GM20000 (cell line): ENCODE data around the gene TAF8.

ENCODE experiments used
- DNase-seq: peaks from one replicate; pipeline ENCODE4 v3.0.0; 2012; ENCODE audit warnings: low spot score
- CTCF ChIP-seq: IDR thresholded peaks from 2 replicates; pipeline ENCODE4 v1.5.1; 2012; ENCODE audit warnings: mild to moderate bottlenecking, control low read depth; ENCODE audit errors: extremely low read depth, missing control alignments

Gene TAF8

GRCh38 chr6:42025066-42025844 lies 25.1 kb upstream of the TAF8 start:
- no peak for TF ChIP-seq CTCF
- DNase-seq: peak; percentile 69

- no peak for DNase-seq
- no peak for TF ChIP-seq CTCF
Measured at GRCh38 chr6:42025845-42026243, 24.5 kb upstream of the TAF8 start.

- DNase-seq: no peak
Measured at GRCh38 chr6:42026540-42026939, 23.8 kb upstream of the TAF8 start.

GRCh38 chr6:42028234-42029061 lies 21.9 kb upstream of the TAF8 start:
- no peak for DNase-seq

More at GRCh38 chr6:42026540-42026939, 23.8 kb upstream of the TAF8 start:
- no peak for TF ChIP-seq CTCF

GRCh38 chr6:42029062-42029685 lies 21.1 kb upstream of the TAF8 start:
- TF ChIP-seq CTCF: no peak
- no peak for DNase-seq

More at GRCh38 chr6:42028234-42029061, 21.9 kb upstream of the TAF8 start:
- TF ChIP-seq CTCF: no peak

GRCh38 chr6:42029881-42030280 lies 20.4 kb upstream of the TAF8 start:
- no peak for TF ChIP-seq CTCF
- DNase-seq: no peak
